Measurements from ENCODE around the gene IGF2R. TPM values are rescaled to one million over a fixed set of nuclear protein-coding genes. Genes with fewer than 3 reads are reported as not detected.
"Not testable (repeated sequence)": the region's sequence is repeated elsewhere in the genome, so short reads cannot be mapped to it uniquely, and the experiment has no call there.

Gene IGF2R
- total RNA-seq, 2 donors from 2014 or later, result 50.1 to 56.2 TPM

DNA sequence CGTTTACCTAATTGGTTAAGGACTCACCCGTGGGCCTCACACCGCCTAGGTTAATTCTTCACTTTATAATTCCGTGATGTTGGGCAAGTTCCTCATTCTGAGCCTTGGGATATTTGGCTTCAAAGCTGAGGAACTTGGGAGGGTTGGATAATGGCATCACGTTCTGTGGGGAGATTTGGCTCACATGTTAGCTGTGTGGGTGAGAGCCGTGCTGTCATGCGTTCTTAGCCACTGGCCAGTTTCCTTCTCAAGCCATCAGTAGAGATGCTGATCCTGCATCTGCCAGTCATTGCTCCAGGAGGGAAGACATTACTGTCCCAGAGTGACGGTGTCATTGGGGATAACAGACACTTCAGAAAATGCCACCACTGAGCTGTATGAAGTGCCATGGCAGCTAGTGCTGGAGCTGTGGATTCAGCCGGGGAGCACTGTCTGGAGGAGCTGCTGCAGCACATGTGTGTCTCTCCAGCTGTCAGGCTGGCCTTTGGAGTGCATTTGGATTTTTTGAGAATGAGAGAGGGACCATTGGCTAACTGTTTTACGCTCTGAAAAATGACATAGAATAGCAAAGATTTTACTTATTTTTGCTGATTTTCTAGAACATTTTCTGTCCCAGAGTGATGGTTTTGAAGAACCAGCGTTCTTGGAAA lies 16.5 kb downstream of the IGF2R start:
- ATAC-seq (peak in 1 of 2 donors; percentile 20), DNase-seq (no peak)
- intact Hi-C loops (cut with DNase I), result no loop called here

- ATAC-seq (peak; percentile 54 to 57), DNase-seq (no peak)
- intact Hi-C loops (cut with DNase I), result no loop called here
Measured at GRCh38 chr6:159988983-159989454, 20.1 kb downstream of the IGF2R start.

DNA sequence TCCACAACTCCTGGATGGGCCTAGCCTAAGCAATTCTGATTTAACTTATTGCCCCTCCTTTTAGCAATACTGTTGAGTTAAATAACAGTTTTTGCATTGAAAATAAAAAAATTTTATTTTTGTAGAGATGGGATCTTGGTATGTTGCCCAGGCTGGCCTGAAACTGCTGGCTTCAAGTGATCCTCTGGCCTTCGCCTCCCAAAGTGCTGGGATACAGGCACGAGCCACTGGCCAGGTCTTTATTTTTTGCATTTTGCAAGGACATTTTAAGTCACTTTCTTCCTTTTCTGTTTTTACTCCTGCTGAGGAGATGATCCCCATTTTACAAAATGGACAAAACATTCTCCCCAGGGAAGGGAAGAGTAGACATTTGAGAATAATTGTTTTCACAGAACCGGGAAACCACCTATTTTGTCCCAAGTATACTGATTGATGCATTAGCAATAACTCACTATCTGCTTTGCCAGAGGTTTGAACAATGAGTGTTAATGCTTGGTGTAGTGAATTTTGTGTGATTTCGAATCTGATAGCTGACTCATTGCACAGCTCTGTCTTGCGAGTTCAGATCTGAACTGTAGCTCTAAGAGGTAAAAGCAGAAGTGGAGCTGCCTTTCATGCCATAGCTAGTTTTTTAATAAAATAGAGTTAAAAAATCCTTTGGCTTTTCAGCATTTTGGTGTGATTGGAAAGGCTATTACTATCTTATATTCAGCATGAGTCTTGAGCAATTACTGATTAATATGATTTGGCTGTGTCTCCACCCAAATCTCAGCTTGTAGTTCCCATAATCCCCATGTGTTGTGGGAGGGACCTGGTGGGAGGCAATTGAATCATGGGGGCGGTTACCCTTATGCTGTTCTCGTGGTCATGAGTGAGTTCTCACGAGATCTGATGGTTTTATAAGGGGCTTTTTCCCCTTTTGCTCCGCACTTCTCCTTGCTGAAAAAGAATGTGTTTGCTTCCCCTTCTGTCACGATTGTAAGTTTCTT lies 20.9 kb downstream of the IGF2R start:
- no peak for DNase-seq
- peak; percentile 16 to 42 for ATAC-seq
- intact Hi-C loops (cut with DNase I), result no loop called here

- no peak for ATAC-seq
- no peak for DNase-seq
- intact Hi-C loops (cut with DNase I), result no loop called here
Measured at GRCh38 chr6:159992366-159992765, 23.5 kb downstream of the IGF2R start.

DNA sequence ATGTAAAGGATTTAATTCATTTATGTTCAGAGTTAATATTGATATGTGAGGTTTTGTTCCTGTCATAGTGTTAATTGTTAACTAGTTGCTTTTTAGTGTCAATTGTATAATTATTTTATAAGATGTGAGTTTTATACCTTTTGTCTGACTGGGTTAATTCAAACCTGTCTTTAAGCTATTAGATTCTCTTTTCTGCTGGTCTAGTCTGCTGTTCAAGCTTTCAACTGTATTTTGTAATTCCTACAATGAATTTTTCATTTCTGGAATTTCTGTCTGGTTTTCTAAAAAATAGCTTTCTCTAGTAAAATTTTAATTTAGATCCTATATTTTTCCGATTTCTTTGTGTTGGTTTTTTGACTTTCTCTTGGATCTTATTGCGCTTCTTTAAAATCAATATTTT lies 26.5 kb downstream of the IGF2R start:
- ATAC-seq (no peak), DNase-seq (no peak)
- intact Hi-C loops (cut with DNase I), result no loop called here

DNA sequence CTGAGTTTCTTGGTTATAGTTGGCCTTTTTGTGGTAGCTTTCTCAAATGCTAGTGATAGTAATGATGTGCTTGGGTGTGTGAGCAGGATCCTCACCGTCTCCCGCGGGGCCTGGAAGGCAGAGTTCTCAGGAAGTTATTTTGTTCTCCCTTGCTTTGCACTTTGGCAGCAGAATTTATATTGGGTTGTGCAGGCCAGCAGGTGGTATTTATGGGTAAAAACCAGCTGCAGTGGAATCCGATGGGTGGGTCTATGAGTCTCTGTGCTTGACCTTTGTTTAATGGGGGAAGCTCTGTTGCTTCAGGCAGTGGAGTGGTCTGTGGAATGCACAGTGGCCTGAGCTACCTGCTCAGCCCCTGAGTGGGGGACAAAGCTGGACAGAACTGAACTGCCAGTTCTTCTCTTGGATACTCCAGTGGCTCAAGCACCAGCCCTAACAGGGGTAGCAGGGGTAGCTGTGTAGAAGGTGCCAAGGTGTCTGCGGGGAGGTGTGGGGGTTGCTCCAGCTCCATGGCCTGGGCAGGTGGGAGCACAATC lies 27.3 kb downstream of the IGF2R start:
- DNase-seq (no peak), ATAC-seq (no peak)
- intact Hi-C loops (cut with DNase I), result no loop called here

DNA sequence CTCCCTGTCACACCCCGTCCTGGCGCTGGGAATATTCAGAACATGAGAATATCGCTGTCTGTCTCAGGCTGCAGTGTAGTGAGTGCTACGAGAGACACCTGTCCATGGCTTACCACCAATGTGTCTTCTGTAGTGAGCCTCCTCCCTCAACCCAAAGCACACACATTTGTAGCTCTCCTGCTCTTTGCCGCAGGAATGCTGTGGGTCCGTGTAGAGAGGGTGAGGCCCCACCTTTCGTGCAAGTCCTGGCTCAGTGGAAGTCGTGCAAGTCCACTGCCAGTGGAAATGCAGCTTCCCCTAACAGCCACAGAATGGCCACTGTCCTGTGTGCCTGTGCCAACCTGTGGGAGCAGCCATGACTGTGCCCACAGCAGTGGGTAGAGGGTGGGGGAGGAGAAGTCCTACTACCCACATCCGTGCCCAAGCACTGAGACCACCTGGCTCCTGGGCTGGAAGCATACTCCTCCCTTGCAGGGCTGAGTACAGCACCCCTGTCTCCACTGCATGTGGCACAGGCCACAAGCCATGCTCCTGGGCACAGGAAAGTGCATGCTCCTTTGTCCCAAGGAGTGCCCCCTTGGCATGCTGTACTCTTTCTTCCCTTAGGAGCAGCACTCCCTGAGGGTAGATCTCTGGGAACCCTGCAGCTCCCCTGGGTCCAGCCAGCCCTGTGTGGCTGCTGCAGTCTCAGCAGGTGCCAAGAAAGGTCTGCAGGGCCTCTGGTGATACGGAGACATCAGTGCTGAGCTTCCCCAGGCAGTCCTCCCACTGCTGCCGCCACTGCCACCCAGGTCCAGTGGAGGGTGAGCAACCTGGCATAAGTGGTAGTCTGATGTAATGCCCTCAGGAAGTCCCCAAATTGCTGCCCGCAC lies 28.0 kb downstream of the IGF2R start:
- no peak for ATAC-seq
- no peak for DNase-seq
- intact Hi-C loops (cut with DNase I), result no loop called here

DNA sequence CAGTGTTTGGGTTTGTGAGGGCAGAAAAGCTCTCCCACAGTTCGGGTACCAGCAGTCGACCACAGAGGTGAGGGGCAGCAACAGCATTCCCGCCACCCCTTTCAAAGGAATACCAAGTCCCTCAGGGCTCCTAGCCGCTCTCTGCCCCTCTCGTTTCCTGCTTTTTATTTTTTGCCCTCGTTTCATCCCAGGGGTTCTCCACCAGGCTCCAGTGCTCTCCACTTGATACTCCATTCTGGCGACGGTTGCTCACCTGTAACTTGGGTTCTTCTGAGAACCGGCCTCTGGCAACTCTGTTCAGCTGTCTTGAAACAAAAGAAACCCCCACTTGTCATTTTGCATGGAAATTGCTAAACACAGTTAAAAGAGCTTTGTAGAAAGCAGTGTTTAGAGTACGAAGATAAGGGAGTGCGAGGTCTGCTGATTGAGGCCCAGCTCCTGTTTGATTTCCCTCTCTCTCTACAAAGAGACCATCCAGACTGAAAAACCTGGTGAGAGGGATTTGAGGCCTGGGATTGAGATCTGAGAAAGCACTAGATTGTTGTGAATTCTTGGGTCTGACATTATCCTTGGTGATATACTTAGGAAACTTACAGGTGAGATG lies 28.7 kb downstream of the IGF2R start:
- DNase-seq (no peak), ATAC-seq (no peak)
- intact Hi-C loops (cut with DNase I), result no loop called here

DNA sequence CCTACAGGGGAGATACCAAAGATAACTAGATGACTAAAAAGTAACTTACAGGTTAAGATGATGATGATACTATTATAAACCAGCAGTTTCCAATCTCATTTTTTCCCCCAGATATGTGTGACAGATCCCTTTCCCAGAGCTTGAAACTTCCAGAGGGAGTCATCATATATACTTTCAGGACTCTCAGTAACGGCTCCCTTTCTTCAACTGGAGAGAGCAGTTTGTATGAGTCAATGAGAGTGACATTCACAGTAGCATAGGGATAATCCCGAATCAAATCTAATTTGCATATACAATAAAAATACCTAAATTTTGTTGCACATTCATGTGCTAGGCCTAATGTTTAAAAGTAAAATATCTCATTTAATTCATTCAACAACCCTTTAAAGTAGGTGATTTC lies 29.7 kb downstream of the IGF2R start:
- intact Hi-C loops (cut with DNase I), result no loop called here
- ATAC-seq, result no peak
- DNase-seq, result no peak

DNA sequence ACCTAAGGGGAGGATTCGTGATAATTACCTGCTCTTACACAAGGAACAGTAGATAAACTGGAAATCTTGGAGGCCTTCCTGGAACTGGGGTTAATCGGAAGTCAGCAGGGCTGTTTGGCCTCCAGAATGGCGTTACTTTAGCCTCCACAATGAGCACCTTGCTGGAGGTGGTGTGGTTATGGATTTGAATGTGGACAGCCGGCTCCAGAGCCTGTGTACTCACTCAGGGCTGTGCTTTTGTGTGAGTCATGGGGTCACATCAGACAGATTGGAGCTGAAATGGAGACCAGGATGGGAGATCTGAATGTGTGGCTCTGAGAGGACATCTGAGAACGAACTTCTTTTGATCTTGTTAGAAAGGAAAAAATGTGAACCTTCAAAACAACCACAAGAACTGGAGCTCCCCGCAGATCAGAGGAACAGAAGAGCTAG lies 30.4 kb downstream of the IGF2R start:
- no peak for DNase-seq
- intact Hi-C loops (cut with DNase I), result no loop called here
- ATAC-seq, result no peak

- intact Hi-C loops (cut with DNase I), result no loop called here
- ATAC-seq (peak in 1 of 2 donors; percentile 16), DNase-seq (no peak)
Measured at GRCh38 chr6:160000280-160000704, 31.4 kb downstream of the IGF2R start.

- intact Hi-C loops (cut with DNase I); DNase-seq; ATAC-seq: not testable (repeated sequence)
Measured at GRCh38 chr6:160000893-160001427, 32.1 kb downstream of the IGF2R start.

GRCh38 chr6:160002882-160003281 lies 34.0 kb downstream of the IGF2R start:
- no peak for ATAC-seq
- intact Hi-C loops (cut with DNase I), result no loop called here
- DNase-seq, result no peak

DNA sequence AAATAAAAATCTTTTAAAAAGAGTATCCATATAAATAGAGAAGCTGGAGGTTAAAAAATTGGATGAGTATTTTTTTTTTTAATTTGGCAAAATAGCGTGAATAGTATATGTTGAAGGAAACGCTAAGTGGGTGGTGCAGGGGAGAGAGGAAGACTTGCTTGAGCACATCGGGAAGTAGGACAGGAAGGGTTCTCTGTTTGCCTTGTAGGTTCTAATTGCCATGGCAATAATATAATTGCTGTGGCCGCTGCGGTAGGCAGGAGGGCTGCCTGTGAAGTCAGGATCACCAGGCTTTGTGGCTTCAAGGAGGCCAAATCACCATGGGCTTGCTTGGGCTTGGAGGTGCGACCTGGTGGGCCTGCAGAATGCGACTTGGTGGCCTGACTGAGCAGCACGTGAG lies 35.1 kb downstream of the IGF2R start:
- ATAC-seq (no peak), DNase-seq (no peak)
- intact Hi-C loops (cut with DNase I), result no loop called here

- no peak for ATAC-seq
Measured at GRCh38 chr6:160004419-160005175, 35.7 kb downstream of the IGF2R start.

DNA sequence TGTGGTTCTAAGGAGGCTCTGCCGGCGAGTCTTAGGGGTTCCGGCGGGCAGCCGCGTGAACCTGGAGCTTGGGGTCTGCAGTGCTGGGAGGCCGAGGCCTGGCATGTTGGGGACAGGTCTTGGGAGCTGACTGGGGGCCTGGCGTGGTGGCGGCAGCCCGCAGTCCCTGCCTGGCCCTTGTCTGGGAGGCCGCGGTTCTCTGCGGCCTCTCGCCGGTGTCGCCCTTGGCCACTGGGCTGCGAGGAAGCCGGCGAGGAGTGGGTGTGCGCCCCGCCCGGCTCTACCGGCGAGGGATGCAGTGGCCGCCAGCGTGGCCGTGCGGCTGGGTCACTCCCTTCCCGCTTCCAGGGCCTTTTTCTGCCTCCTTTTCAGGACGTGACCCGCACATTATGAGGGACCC lies 36.3 kb downstream of the IGF2R start:
- DNase-seq, result no peak
- no peak for ATAC-seq
- intact Hi-C loops (cut with DNase I), result no loop called here

More at GRCh38 chr6:160004419-160005175, 35.7 kb downstream of the IGF2R start:
- intact Hi-C loops (cut with DNase I), result no loop called here
- no peak for DNase-seq

GRCh38 chr6:160005861-160006540 lies 37.1 kb downstream of the IGF2R start:
- intact Hi-C loops (cut with DNase I), result no loop called here

More at GRCh38 chr6:160005861-160006540, 37.1 kb downstream of the IGF2R start:
- peak; percentile 90 to 92 for ATAC-seq
- peak; percentile 62 for DNase-seq
